ENCODE results near the gene FOSL1.

FOSL1 gene

DNA sequence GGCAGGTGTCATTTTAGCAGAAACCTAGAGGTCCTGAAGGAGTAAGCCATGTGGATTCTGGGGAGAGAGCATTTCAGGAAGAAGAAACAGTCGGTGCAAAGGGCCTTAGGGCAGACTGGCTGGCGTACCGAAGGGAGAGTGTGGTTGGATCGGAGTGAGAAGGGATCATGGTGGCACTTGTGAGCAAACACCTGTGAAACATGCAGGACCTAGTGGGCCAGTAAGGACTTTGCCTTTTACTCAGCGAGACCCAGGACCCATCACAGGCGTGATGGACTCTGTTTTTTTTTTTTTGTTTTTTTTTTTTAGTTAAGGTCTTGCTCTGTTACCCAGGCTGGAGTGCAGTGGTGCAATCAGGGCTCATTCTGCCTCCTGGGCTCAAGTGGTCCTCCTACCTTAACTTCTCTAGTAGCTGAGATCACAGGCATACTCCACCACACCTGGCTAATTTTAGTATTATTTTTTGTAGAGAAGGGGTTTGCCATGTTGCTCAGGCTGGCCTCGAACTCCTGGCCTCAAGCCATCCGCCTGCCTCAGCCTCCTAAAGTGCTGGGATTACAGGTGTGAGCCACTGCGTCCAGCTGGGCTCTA is 41.6 kb upstream of the FOSL1 start:
- H3K9ac ChIP-seq (ENCODE audit: low read length): no peak overlapping the region

DNA sequence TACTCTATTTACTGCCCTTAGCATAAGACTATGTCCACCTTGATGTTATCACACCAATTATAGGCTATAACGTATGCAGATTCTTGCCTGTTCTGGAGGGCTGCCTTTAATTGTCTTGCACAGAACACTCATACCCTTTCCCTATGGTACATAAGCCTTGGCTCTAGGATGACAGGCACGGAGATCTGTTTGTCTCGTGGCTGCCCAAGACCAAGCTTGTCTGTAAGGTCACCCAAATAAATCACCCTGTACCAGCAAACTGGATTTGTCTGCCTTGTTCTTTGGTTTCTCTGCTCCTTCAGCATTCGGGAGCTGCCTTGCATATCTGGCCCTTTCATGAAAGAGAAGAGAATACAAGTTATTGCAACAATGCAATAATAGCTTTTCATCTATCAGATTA is 37.6 kb upstream of the FOSL1 start:
- H4K20me1 ChIP-seq (ENCODE audit: low read depth, low read length): no peaks in the 10 kb centered on the region
- no peaks in the 10 kb centered on the region for H3K27me3 ChIP-seq (ENCODE audit: low read length)
- no peak overlapping the region for H2AFZ ChIP-seq (ENCODE audit: low read depth, low read length, severe bottlenecking)
- no peaks in the 10 kb centered on the region for H3K79me2 ChIP-seq (ENCODE audit: insufficient read depth, low read length)
- no peak overlapping the region for H3K9ac ChIP-seq (ENCODE audit: low read length)
- no peaks in the 10 kb centered on the region for H3K9me2 ChIP-seq (replicated peaks; ENCODE audit: insufficient read depth, low read length)
- H3K4me3 ChIP-seq (ENCODE audit: insufficient read depth, low read length, poor library complexity, severe bottlenecking): no peak overlapping the region
- H3K4me2 ChIP-seq (ENCODE audit: low read depth, low read length, poor library complexity, severe bottlenecking): no peak overlapping the region
- no peaks in the 10 kb centered on the region for H3F3A ChIP-seq (ENCODE audit: insufficient read depth)
- H3K9me3 ChIP-seq (ENCODE audit: insufficient read depth, low read length): no peaks in the 10 kb centered on the region
- no peaks in the 10 kb centered on the region for H3K36me3 ChIP-seq (ENCODE audit: low read length)
- H3K27ac ChIP-seq (ENCODE audit: low read depth, low read length): no peak overlapping the region
- TF ChIP-seq, protein P1, sequence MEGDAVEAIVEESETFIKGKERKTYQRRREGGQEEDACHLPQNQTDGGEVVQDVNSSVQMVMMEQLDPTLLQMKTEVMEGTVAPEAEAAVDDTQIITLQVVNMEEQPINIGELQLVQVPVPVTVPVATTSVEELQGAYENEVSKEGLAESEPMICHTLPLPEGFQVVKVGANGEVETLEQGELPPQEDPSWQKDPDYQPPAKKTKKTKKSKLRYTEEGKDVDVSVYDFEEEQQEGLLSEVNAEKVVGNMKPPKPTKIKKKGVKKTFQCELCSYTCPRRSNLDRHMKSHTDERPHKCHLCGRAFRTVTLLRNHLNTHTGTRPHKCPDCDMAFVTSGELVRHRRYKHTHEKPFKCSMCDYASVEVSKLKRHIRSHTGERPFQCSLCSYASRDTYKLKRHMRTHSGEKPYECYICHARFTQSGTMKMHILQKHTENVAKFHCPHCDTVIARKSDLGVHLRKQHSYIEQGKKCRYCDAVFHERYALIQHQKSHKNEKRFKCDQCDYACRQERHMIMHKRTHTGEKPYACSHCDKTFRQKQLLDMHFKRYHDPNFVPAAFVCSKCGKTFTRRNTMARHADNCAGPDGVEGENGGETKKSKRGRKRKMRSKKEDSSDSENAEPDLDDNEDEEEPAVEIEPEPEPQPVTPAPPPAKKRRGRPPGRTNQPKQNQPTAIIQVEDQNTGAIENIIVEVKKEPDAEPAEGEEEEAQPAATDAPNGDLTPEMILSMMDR (IDR thresholded peaks at IDR 0.05; ENCODE audit: insufficient read depth, low read length, poor library complexity, severe bottlenecking): no peak
- TF ChIP-seq EZH2phosphoT487 (conservative IDR thresholded peaks at IDR 0.05; ENCODE audit: low read length): no peak

More for the DNA sequence above, 41.6 kb upstream of the FOSL1 start:
- Histone ChIP-seq H4K20me1 (ENCODE audit: low read depth, low read length) (no peaks in the 10 kb centered on the region), H3K27ac (ENCODE audit: low read depth, low read length) (no peak overlapping the region), H3K36me3 (ENCODE audit: low read length) (no peaks in the 10 kb centered on the region), H3F3A (ENCODE audit: insufficient read depth) (no peaks in the 10 kb centered on the region), H3K27me3 (ENCODE audit: low read length) (no peaks in the 10 kb centered on the region), H2AFZ (ENCODE audit: low read depth, low read length, severe bottlenecking) (no peak overlapping the region), H3K9me3 (ENCODE audit: insufficient read depth, low read length) (no peaks in the 10 kb centered on the region), H3K4me3 (ENCODE audit: insufficient read depth, low read length, poor library complexity, severe bottlenecking) (no peak overlapping the region), H3K9me2 (replicated peaks; ENCODE audit: insufficient read depth, low read length) (no peaks in the 10 kb centered on the region), H3K4me2 (ENCODE audit: low read depth, low read length, poor library complexity, severe bottlenecking) (no peak overlapping the region), H3K79me2 (ENCODE audit: insufficient read depth, low read length) (no peaks in the 10 kb centered on the region)
- TF ChIP-seq EZH2phosphoT487 (conservative IDR thresholded peaks at IDR 0.05; ENCODE audit: low read length): no peak
- TF ChIP-seq, protein P1 (IDR thresholded peaks at IDR 0.05; ENCODE audit: insufficient read depth, low read length, poor library complexity, severe bottlenecking): no peak

DNA sequence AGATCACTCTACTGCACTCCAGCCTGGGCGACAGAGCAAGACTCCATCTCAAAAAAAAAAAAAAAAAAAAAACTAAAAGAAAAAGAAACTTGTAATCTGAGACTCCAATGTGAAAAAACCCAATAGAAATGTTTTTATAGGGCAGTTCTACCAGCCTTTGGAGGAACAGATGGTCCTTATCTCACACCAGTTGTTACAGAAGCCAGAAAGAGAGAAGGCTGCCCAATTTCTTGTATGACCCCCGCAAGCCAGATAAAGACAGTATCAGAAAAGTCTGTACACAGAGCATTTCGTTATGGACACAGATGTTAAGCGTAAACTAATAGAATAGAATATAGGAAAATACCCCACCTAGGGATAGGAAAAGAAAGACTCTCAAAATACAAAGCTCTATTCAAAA is 33.8 kb upstream of the FOSL1 start:
- no peaks in the 10 kb centered on the region for H3K27me3 ChIP-seq (ENCODE audit: low read length)
- H3F3A ChIP-seq (ENCODE audit: insufficient read depth): no peaks in the 10 kb centered on the region
- H2AFZ ChIP-seq (ENCODE audit: low read depth, low read length, severe bottlenecking): no peak overlapping the region
- H3K9me3 ChIP-seq (ENCODE audit: insufficient read depth, low read length): no peaks in the 10 kb centered on the region
- no peaks in the 10 kb centered on the region for H4K20me1 ChIP-seq (ENCODE audit: low read depth, low read length)
- no peaks in the 10 kb centered on the region for H3K36me3 ChIP-seq (ENCODE audit: low read length)
- no peaks in the 10 kb centered on the region for H3K79me2 ChIP-seq (ENCODE audit: insufficient read depth, low read length)
- TF ChIP-seq EZH2phosphoT487 (conservative IDR thresholded peaks at IDR 0.05; ENCODE audit: low read length): no peak
- TF ChIP-seq, protein P1 (IDR thresholded peaks at IDR 0.05; ENCODE audit: insufficient read depth, low read length, poor library complexity, severe bottlenecking): no peak
- H3K4me3 ChIP-seq (ENCODE audit: insufficient read depth, low read length, poor library complexity, severe bottlenecking): no peak overlapping the region
- no peak overlapping the region for H3K9ac ChIP-seq (ENCODE audit: low read length)
- no peak overlapping the region for H3K27ac ChIP-seq (ENCODE audit: low read depth, low read length)
- no peak overlapping the region for H3K4me2 ChIP-seq (ENCODE audit: low read depth, low read length, poor library complexity, severe bottlenecking)
- no peaks in the 10 kb centered on the region for H3K9me2 ChIP-seq (replicated peaks; ENCODE audit: insufficient read depth, low read length)
